ENCODE results near the gene TMEM184B. TPM values are rescaled to one million over a fixed set of nuclear protein-coding genes. Genes with fewer than 3 reads are reported as not detected.

The TMEM184B gene
- total and polyA plus RNA-seq, 4 donors = 17.2 to 96.9 (median 71.5) TPM

DNA sequence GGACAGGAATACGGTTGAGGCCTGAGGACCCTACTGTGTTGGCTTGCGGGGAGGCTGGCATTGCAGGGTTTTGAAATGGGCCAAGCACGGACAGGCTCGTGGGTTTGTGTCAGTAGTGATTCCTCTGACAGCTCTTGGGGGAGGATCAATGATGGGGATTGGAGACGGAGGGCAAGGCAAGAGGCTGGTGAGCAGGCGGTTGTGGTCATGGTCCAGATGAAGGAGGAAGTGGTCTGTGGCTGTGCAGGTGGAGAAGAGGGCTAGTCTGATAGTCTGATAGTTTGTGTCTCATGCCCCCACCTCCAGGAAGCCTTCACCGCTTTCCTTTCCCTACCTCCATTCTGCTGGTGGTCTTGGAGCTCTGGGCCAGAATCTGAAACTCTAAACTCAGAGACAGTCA is 68.0 kb downstream of the TMEM184B start:
- no peaks in the 10 kb centered on the region for H3K36me3 ChIP-seq (ENCODE audit: control insufficient read depth in 1 of 2, insufficient read depth in 2 of 2, low read length in 1 of 2)
- WGBS, 2 donors = 45 to 67% methylated on average over 7 of the region's 7 CpGs
- ATAC-seq (ENCODE audit: low FRiP score) = no peak
- H3K9me3 ChIP-seq (ENCODE audit: control insufficient read depth, low read length) = no peaks in the 10 kb centered on the region
- H3K27ac ChIP-seq (ENCODE audit: low read depth in 1 of 2, low read length in 2 of 2) = peak overlapping the region; percentile 78 to 82
- H3K4me1 ChIP-seq (ENCODE audit: control insufficient read depth in 1 of 2, insufficient read depth in 2 of 2, low read length in 2 of 2) = no peaks in the 10 kb centered on the region
- intact Hi-C loops (cut with DNase I) = loop anchor here (5.0 to 10.0 kb wide), 4 partner anchors 53 to 137 kb away; partner anchors contain the start of gene CSNK1E (in 2 of the 2)
- H3K4me3 ChIP-seq (ENCODE audit: low read length in 2 of 2) = no peak overlapping the region
- DNase-seq = no peak
- no peaks in the 10 kb centered on the region for H3K27me3 ChIP-seq (ENCODE audit: control insufficient read depth in 1 of 2, insufficient read depth in 2 of 2, low read length in 1 of 2)

GRCh38 chr22:38203855-38204514 is 68.8 kb downstream of the TMEM184B start:
- Histone ChIP-seq H3K4me1 (ENCODE audit: control insufficient read depth in 1 of 2, insufficient read depth in 2 of 2, low read length in 2 of 2) (no peaks in the 10 kb centered on the region), H3K4me3 (ENCODE audit: low read length in 2 of 2) (peak overlapping the region in 1 of 2 donors; percentile 70), H3K27ac (ENCODE audit: low read depth in 1 of 2, low read length in 2 of 2) (peak overlapping the region; percentile 46 to 97), H3K9me3 (ENCODE audit: control insufficient read depth, low read length) (no peaks in the 10 kb centered on the region), H3K27me3 (ENCODE audit: control insufficient read depth in 1 of 2, insufficient read depth in 2 of 2, low read length in 1 of 2) (no peaks in the 10 kb centered on the region), H3K36me3 (ENCODE audit: control insufficient read depth in 1 of 2, insufficient read depth in 2 of 2, low read length in 1 of 2) (no peaks in the 10 kb centered on the region)
- DNase-seq (no peak), ATAC-seq (ENCODE audit: low FRiP score) (no peak)
- WGBS, 2 donors = 94 to 96% methylated on average over 3 of the region's 3 CpGs
- intact Hi-C loops (cut with DNase I) = loop anchor here (5.0 to 10.0 kb wide), 4 partner anchors 53 to 137 kb away; partner anchors contain the start of gene CSNK1E (in 2 of the 2)

DNA sequence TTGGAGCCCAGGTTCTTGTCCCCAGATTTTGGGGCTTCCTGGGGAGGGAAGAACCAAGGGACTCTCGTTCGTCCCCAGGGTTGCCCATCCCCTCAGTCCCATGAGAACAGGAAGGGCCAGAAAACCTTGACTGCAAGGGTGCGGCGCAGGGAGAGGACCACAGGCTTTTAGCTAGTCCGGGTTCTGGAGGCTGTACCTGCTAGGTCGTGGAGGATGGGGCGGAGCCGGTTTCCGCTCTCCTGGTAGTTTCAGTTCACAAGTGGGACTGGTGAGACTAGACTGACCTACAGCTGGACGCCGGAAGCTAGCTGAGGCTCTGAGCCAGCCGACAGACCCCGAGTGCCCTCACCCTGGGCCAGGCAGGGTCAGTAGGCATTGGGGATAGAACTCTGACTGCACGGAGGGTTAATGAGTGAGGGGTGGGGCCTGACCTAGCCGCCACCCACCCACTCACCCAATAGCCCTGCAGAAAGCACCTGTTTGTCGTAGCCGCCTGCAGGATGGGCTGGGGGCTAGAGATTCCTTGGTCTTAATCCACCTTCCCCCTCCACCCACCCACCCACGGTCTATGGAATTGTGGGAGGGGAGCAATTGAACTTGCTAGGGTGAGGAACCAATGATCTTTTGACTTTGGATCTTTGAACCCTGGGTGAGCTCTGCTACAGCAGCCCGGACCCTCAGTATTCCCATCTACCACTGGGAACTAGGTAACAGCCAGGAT is 69.6 kb downstream of the TMEM184B start:
- ATAC-seq (ENCODE audit: low FRiP score) = no peak
- peak overlapping the region; percentile 46 to 97 for H3K27ac ChIP-seq (ENCODE audit: low read depth in 1 of 2, low read length in 2 of 2)
- WGBS, 2 donors = 16 to 23% methylated on average over 19 of the region's 19 CpGs

DNA sequence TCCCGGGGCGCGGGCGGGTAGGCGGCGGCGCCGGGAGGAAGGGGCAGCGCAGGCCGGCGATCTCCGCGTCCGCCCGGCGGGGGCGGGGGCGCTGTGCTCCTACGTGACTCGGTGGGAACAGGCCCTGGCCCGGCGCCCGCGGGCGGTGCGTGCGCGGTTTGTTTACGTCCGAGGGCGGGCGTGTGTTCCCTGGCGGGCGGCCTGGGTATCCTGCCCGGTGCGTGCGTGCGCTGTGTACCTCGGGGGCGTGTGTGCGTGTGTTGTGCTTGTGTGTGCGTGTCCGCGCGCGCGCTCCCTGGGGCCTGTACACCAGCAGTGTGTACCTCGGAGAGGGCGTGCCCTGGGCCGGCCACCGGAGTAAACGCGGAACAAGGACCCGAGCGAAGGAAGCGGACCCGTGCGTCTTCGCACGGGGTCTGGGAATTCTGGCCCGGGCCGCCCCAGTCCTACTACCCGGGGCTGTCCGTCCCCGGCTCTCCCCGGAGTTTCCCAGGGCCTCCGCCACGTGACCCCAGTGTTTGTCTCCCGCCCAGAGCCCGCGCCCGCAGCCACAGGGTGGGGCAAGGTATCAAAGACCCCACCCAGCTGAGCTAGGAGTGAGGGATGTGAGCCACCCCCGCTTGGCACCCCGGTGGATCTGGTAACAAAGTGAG is 70.2 kb downstream of the TMEM184B start:
- 1% methylated on average over 33 to 74 of the region's 74 CpGs for WGBS, 2 donors

More for the DNA sequence above, 69.6 kb downstream of the TMEM184B start:
- Histone ChIP-seq H3K36me3 (ENCODE audit: control insufficient read depth in 1 of 2, insufficient read depth in 2 of 2, low read length in 1 of 2) (no peaks in the 10 kb centered on the region), H3K4me3 (ENCODE audit: low read length in 2 of 2) (peak overlapping the region; percentile 38 to 70), H3K27me3 (ENCODE audit: control insufficient read depth in 1 of 2, insufficient read depth in 2 of 2, low read length in 1 of 2) (no peaks in the 10 kb centered on the region), H3K4me1 (ENCODE audit: control insufficient read depth in 1 of 2, insufficient read depth in 2 of 2, low read length in 2 of 2) (no peaks in the 10 kb centered on the region), H3K9me3 (ENCODE audit: control insufficient read depth, low read length) (no peaks in the 10 kb centered on the region)
- intact Hi-C loops (cut with DNase I) = loop anchor here (5.0 to 10.0 kb wide), 4 partner anchors 54 to 136 kb away; partner anchors contain the start of gene CSNK1E (in 2 of the 2)
- peak in 1 of 2 donors; percentile 73 for DNase-seq

GRCh38 chr22:38201711-38202436 is 70.9 kb downstream of the TMEM184B start, which contains the start of gene MAFF:
Gene MAFF, plus strand, starts transcription at chr22:38201994. Its CDS starts 11,860 bp downstream, at chr22:38213854.
- DNase-seq (peak; percentile 98 to 99), ATAC-seq (ENCODE audit: low FRiP score) (peak; percentile 89)
- Histone ChIP-seq H3K4me1 (ENCODE audit: control insufficient read depth in 1 of 2, insufficient read depth in 2 of 2, low read length in 2 of 2) (no peaks in the 10 kb centered on the region), H3K36me3 (ENCODE audit: control insufficient read depth in 1 of 2, insufficient read depth in 2 of 2, low read length in 1 of 2) (no peaks in the 10 kb centered on the region), H3K27ac (ENCODE audit: low read depth in 1 of 2, low read length in 2 of 2) (peak within 1 kb of the TSS; percentile 97 to 99), H3K27me3 (ENCODE audit: control insufficient read depth in 1 of 2, insufficient read depth in 2 of 2, low read length in 1 of 2) (no peaks in the 10 kb centered on the region), H3K9me3 (ENCODE audit: control insufficient read depth, low read length) (no peaks in the 10 kb centered on the region), H3K4me3 (ENCODE audit: low read length in 2 of 2) (peak within 1 kb of the TSS; percentile 38 to 70)
- 1% methylated on average over 76 to 85 of the region's 85 CpGs for WGBS, 2 donors
- intact Hi-C loops (cut with DNase I) = loop anchor here (5.0 to 10.0 kb wide), 4 partner anchors 55 to 135 kb away; partner anchors contain the start of gene CSNK1E (in 2 of the 2)

More for the DNA sequence above, 70.2 kb downstream of the TMEM184B start:
- Histone ChIP-seq H3K36me3 (ENCODE audit: control insufficient read depth in 1 of 2, insufficient read depth in 2 of 2, low read length in 1 of 2) (no peaks in the 10 kb centered on the region), H3K27ac (ENCODE audit: low read depth in 1 of 2, low read length in 2 of 2) (peak overlapping the region; percentile 97 to 99), H3K9me3 (ENCODE audit: control insufficient read depth, low read length) (no peaks in the 10 kb centered on the region), H3K4me3 (ENCODE audit: low read length in 2 of 2) (peak overlapping the region; percentile 38 to 70), H3K27me3 (ENCODE audit: control insufficient read depth in 1 of 2, insufficient read depth in 2 of 2, low read length in 1 of 2) (no peaks in the 10 kb centered on the region), H3K4me1 (ENCODE audit: control insufficient read depth in 1 of 2, insufficient read depth in 2 of 2, low read length in 2 of 2) (no peaks in the 10 kb centered on the region)
- intact Hi-C loops (cut with DNase I) = loop anchor here (5.0 to 10.0 kb wide), 4 partner anchors 55 to 135 kb away; partner anchors contain the start of gene CSNK1E (in 2 of the 2)
- DNase-seq (peak; percentile 92 to 97), ATAC-seq (ENCODE audit: low FRiP score) (peak; percentile 76)

DNA sequence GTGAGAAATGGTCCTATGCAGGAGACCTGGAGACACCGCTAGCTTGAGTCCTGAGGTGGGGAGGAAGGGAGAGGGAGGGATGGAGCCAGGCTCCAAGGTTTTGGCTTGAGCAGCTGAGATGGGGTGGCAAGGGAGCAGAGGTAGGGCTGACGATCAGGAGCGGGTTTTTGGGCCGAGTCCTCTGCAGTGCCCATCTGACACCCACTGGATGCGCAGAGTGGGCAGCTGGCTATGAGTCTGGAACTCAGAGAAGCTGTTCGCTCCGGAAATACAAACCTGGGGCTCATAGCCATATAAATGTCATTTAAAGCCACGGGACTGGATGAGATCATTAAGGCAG is 71.5 kb downstream of the TMEM184B start:
- Histone ChIP-seq H3K27me3 (ENCODE audit: control insufficient read depth in 1 of 2, insufficient read depth in 2 of 2, low read length in 1 of 2) (no peaks in the 10 kb centered on the region), H3K36me3 (ENCODE audit: control insufficient read depth in 1 of 2, insufficient read depth in 2 of 2, low read length in 1 of 2) (no peaks in the 10 kb centered on the region), H3K4me3 (ENCODE audit: low read length in 2 of 2) (no peak overlapping the region), H3K9me3 (ENCODE audit: control insufficient read depth, low read length) (no peaks in the 10 kb centered on the region), H3K27ac (ENCODE audit: low read depth in 1 of 2, low read length in 2 of 2) (peak overlapping the region in 1 of 2 donors; percentile 66), H3K4me1 (ENCODE audit: control insufficient read depth in 1 of 2, insufficient read depth in 2 of 2, low read length in 2 of 2) (no peaks in the 10 kb centered on the region)
- WGBS, 2 donors = 15 to 19% methylated on average over 8 of the region's 8 CpGs
- intact Hi-C loops (cut with DNase I) = loop anchor here (5.0 to 10.0 kb wide), 4 partner anchors 56 to 134 kb away; partner anchors contain the start of gene CSNK1E (in 2 of the 2)
- DNase-seq (no peak), ATAC-seq (ENCODE audit: low FRiP score) (no peak)

GRCh38 chr22:38199826-38200559 is 72.8 kb downstream of the TMEM184B start:
- Histone ChIP-seq H3K4me1 (ENCODE audit: control insufficient read depth in 1 of 2, insufficient read depth in 2 of 2, low read length in 2 of 2) (no peaks in the 10 kb centered on the region), H3K9me3 (ENCODE audit: control insufficient read depth, low read length) (no peaks in the 10 kb centered on the region), H3K27me3 (ENCODE audit: control insufficient read depth in 1 of 2, insufficient read depth in 2 of 2, low read length in 1 of 2) (no peaks in the 10 kb centered on the region), H3K27ac (ENCODE audit: low read depth in 1 of 2, low read length in 2 of 2) (no peak overlapping the region), H3K36me3 (ENCODE audit: control insufficient read depth in 1 of 2, insufficient read depth in 2 of 2, low read length in 1 of 2) (no peaks in the 10 kb centered on the region), H3K4me3 (ENCODE audit: low read length in 2 of 2) (no peak overlapping the region)
- no peak for DNase-seq
- no peak for ATAC-seq (ENCODE audit: low FRiP score)
- intact Hi-C loops (cut with DNase I) = loop anchor here (5.0 to 10.0 kb wide), 4 partner anchors 57 to 133 kb away; partner anchors contain the start of gene CSNK1E (in 2 of the 2)
- WGBS, 2 donors = 81 to 90% methylated on average over 10 of the region's 10 CpGs

All from aorta (tissue), 5 donors.